Thoracic aorta (tissue), 2 donors: Measurements from ENCODE around the gene WIPF3. TPM values are rescaled to one million over a fixed set of nuclear protein-coding genes. Genes with fewer than 3 reads are reported as not detected.

Source experiments
- ATAC-seq: fragments of 150-250 bp; one replicate; pipeline ENCODE4 v1.8.0; 2017; ENCODE audit warnings: low read depth; ENCODE audit not compliant: insufficient number of reproducible peaks, low FRiP score
- DNase-seq: peaks from one replicate; pipeline ENCODE4 v3.0.0-alpha.2; 2020; ENCODE audit warnings: low spot score
- H3K27ac ChIP-seq, 2 donors: fragments of 200-600 bp; sonication (generic); 1 replicate in 1 of 2; 2 replicates in 1 of 2; pipeline ENCODE4 v1.5.1; 2016; ENCODE audit warnings: mild to moderate bottlenecking in 2 of 2, moderate library complexity in 2 of 2
- H3K27me3 ChIP-seq: fragments of 200-600 bp; sonication (generic); replicated peaks from 2 replicates; pipeline ENCODE4 v1.6.0; 2016; ENCODE audit warnings: mild to moderate bottlenecking; ENCODE audit not compliant: insufficient read depth
- H3K36me3 ChIP-seq: fragments of 200-600 bp; sonication (generic); one replicate; pipeline ENCODE4 v1.5.1; 2016
- H3K4me1 ChIP-seq, 2 donors: fragments of 200-600 bp; sonication (generic); 1 replicate in 1 of 2; 2 replicates in 1 of 2; pipeline versions ENCODE4 v1.5.1 to v1.6.0; 2016; ENCODE audit warnings: low read depth in 2 of 2, mild to moderate bottlenecking in 1 of 2; ENCODE audit not compliant: control insufficient read depth in 1 of 2
- H3K4me3 ChIP-seq: fragments of 200-600 bp; sonication (generic); 2 replicates; pipeline ENCODE4 v1.5.1; 2016; ENCODE audit warnings: mild to moderate bottlenecking
- H3K9me3 ChIP-seq: fragments of 200-600 bp; sonication (generic); 2 replicates; pipeline ENCODE4 v1.5.1; 2016
- CTCF ChIP-seq: fragments of 200-600 bp; sonication (generic); IDR thresholded peaks from one replicate; pipeline ENCODE4 v1.5.1; 2019; ENCODE audit warnings: antibody characterized with exemption
- total RNA-seq, 2 donors: library from RNA; depleted of rRNA; stranded (reverse); fragments of >200 nt; gene quantifications; one replicate each; pipeline versions ENCODE4 v1.1.0 to v1.2.3, GENCODE V29; 2016

Gene WIPF3
- total RNA-seq, 2 donors from 2014 or later = 2.4 to 3.7 TPM

- no peaks in the 10 kb centered on the region for H3K27me3 ChIP-seq
- no peaks in the 10 kb centered on the region for H3K9me3 ChIP-seq
- no peak for TF ChIP-seq CTCF
- H3K36me3 ChIP-seq = peaks cover 4% of the 10 kb centered on the region
- DNase-seq = no peak
- H3K4me1 ChIP-seq = peaks cover 5 to 15% of the 10 kb centered on the region in 2 donors
- no peak for ATAC-seq
- no peak overlapping the region for H3K4me3 ChIP-seq
- no peak overlapping the region for H3K27ac ChIP-seq
Measured at GRCh38 chr7:29951206-29951605, 144.9 kb downstream of the WIPF3 start.

GRCh38 chr7:29953726-29954347, 147.5 kb downstream of the WIPF3 start:
- no peak overlapping the region for H3K4me3 ChIP-seq
- peak; percentile 29 for ATAC-seq
- peaks cover 4% of the 10 kb centered on the region for H3K36me3 ChIP-seq
- no peak for TF ChIP-seq CTCF
- peaks cover 5 to 8% of the 10 kb centered on the region in 2 donors for H3K4me1 ChIP-seq
- H3K27ac ChIP-seq = peak overlapping the region; percentile 35 to 54
- DNase-seq = no peak
- H3K9me3 ChIP-seq = no peaks in the 10 kb centered on the region
- no peaks in the 10 kb centered on the region for H3K27me3 ChIP-seq

GRCh38 chr7:29955075-29955792, 148.9 kb downstream of the WIPF3 start:
- DNase-seq (no peak), ATAC-seq (no peak)
- H3K36me3 ChIP-seq = peaks cover 4% of the 10 kb centered on the region
- no peaks in the 10 kb centered on the region for H3K27me3 ChIP-seq
- no peak overlapping the region for H3K4me3 ChIP-seq
- peaks cover 5 to 8% of the 10 kb centered on the region in 2 donors for H3K4me1 ChIP-seq
- H3K27ac ChIP-seq = no peak overlapping the region
- no peaks in the 10 kb centered on the region for H3K9me3 ChIP-seq
- TF ChIP-seq CTCF = no peak

GRCh38 chr7:29955799-29956486, 149.6 kb downstream of the WIPF3 start:
- no peak for ATAC-seq
- Histone ChIP-seq H3K9me3 (no peaks in the 10 kb centered on the region), H3K4me1 (peaks cover 5 to 8% of the 10 kb centered on the region in 2 donors), H3K4me3 (no peak overlapping the region), H3K27ac (no peak overlapping the region), H3K36me3 (peaks cover 2% of the 10 kb centered on the region), H3K27me3 (no peaks in the 10 kb centered on the region)
- no peak for DNase-seq
- no peak for TF ChIP-seq CTCF

- Histone ChIP-seq H3K4me1 (peaks cover 5 to 8% of the 10 kb centered on the region in 2 donors), H3K27me3 (no peaks in the 10 kb centered on the region), H3K4me3 (no peak overlapping the region), H3K27ac (no peak overlapping the region), H3K36me3 (no peaks in the 10 kb centered on the region), H3K9me3 (no peaks in the 10 kb centered on the region)
- no peak for TF ChIP-seq CTCF
- DNase-seq (no peak), ATAC-seq (no peak)
Measured at GRCh38 chr7:29956487-29956836, 150.2 kb downstream of the WIPF3 start.
